NCI-H2081 treated with DMSO at 0.1 percent for 48 hours (cell line): ENCODE data around the gene NAA50.

Source experiments
- DNase-seq: peaks from one replicate; lab custom pipeline; 2025; lab: John Stamatoyannopoulos, UW

NAA50 gene

GRCh38 chr3:113685956-113686721 is 59.9 kb downstream of the NAA50 start:
- no peak for DNase-seq

- DNase-seq: no peak
Observed at GRCh38 chr3:113685124-113685523, 60.9 kb downstream of the NAA50 start.

GRCh38 chr3:113684271-113684819 is 61.7 kb downstream of the NAA50 start:
- no peak for DNase-seq

- DNase-seq: no peak
Observed at GRCh38 chr3:113678773-113679172, 67.3 kb downstream of the NAA50 start.

- no peak for DNase-seq
Observed at GRCh38 chr3:113677737-113678136, 68.3 kb downstream of the NAA50 start.

GRCh38 chr3:113676261-113676660 is 69.8 kb downstream of the NAA50 start:
- DNase-seq: no peak

GRCh38 chr3:113673593-113673992 is 72.5 kb downstream of the NAA50 start:
- no peak for DNase-seq

GRCh38 chr3:113668015-113668414 is 78.0 kb downstream of the NAA50 start:
- no peak for DNase-seq
